K562 (cell line): ENCODE measurements around the gene HYAL1. TPM values are rescaled to one million over a fixed set of nuclear protein-coding genes. Genes with fewer than 3 reads are reported as not detected.

Experiments
- ATF1 ChIP-seq, 2 experiments: fragments of 450-650 bp in 1 of 2; IDR thresholded peaks; 2 replicates each; pipeline ENCODE4 v1.6.1; 2016; ENCODE audit warnings: missing compliant biosample characterization in 1 of 2, missing genetic modification characterization in 1 of 2
- CBX1 ChIP-seq: sonication (generic); IDR thresholded peaks from 2 replicates; pipeline ENCODE4 v1.6.1; 2016; ENCODE audit warnings: antibody characterized with exemption, low read depth, mild to moderate bottlenecking
- CCNT2 ChIP-seq: IDR thresholded peaks from 2 replicates; pipeline ENCODE4 v1.6.1; 2011; ENCODE audit warnings: borderline replicate concordance, low read depth, mild to moderate bottlenecking, moderate library complexity, mixed read lengths, low read length; ENCODE audit not compliant: insufficient read length; ENCODE audit errors: extremely low read depth
- HNRNPL ChIP-seq: fragments of 200-400 bp; formaldehyde crosslinking; IDR thresholded peaks from 2 replicates; pipeline ENCODE4 v1.6.1; 2017; ENCODE audit warnings: low read depth, mild to moderate bottlenecking, low read length
- JUND ChIP-seq, 2 experiments: IDR thresholded peaks; 2 replicates in 1 of 2; 3 replicates in 1 of 2; pipeline ENCODE4 v1.6.1; 2011; ENCODE audit warnings: borderline replicate concordance in 2 of 2, low read depth in 2 of 2, low read length in 2 of 2, improper control_type of control experiment in 1 of 2, missing biosample characterization in 1 of 2, missing genetic modification characterization in 1 of 2, missing genetic modification reagents in 1 of 2
- KLF6 ChIP-seq: fragments of 250-450 bp; sonication (Bioruptor Pico); IDR thresholded peaks from 2 replicates; pipeline ENCODE4 v1.4.0; 2020; ENCODE audit warnings: mild to moderate bottlenecking, moderate library complexity, borderline replicate concordance
- POLR2G ChIP-seq: fragments of 200-400 bp; formaldehyde crosslinking; IDR thresholded peaks from 2 replicates; pipeline ENCODE4 v1.6.1; 2017; ENCODE audit warnings: low read depth, mild to moderate bottlenecking, antibody characterized with exemption, low read length, moderate library complexity
- TFE3 ChIP-seq: fragments of 450-650 bp; formaldehyde crosslinking; IDR thresholded peaks from 2 replicates; pipeline ENCODE4 v1.4.0; 2020; ENCODE audit warnings: mild to moderate bottlenecking, mixed read lengths
- TRIM24 ChIP-seq, 2 experiments: fragments of 450-650 bp; IDR thresholded peaks; 2 replicates each; pipeline ENCODE4 v1.6.1; 2016
- ZBTB40 ChIP-seq, 2 experiments: fragments of 450-650 bp in 1 of 2; sonication (generic) in 1 of 2; formaldehyde crosslinking in 1 of 2; IDR thresholded peaks; 2 replicates each; pipeline versions ENCODE4 v1.7.1 to v1.9.0; 2016 to 2022; ENCODE audit warnings: inconsistent platforms in 1 of 2, mild to moderate bottlenecking in 1 of 2, missing genetic modification reagents in 1 of 2
- ZNF740 ChIP-seq, 3 experiments: fragments of 200-800 bp in 1 of 3; sonication (Bioruptor generic) in 1 of 3; sonication (generic) in 1 of 3; formaldehyde crosslinking in 1 of 3; IDR thresholded peaks; 2 replicates each; pipeline versions ENCODE4 v1.6.1 to v1.8.0; 2016 to 2022; ENCODE audit warnings: mild to moderate bottlenecking in 2 of 3, missing compliant biosample characterization in 2 of 3, missing genetic modification characterization in 2 of 3, missing genetic modification reagents in 1 of 3
- ZSCAN32 ChIP-seq: fragments of 450-650 bp; formaldehyde crosslinking; IDR thresholded peaks from 2 replicates; pipeline ENCODE4 v1.4.0; 2020; ENCODE audit warnings: mild to moderate bottlenecking, moderate library complexity
- polyA plus RNA-seq, 8 experiments: library from polyadenylated mRNA; depleted of rRNA in 4 of 8; stranded (reverse) in 5 of 8; unstranded in 3 of 8; fragments of >200 nt; fragmentation: Nextera tagmentation in 2 of 8; fragmentation: Illumina TruSeq in 1 of 8; extraction: Ambion mirVana in 2 of 8; extraction: Trizol in 1 of 8; gene quantifications; 2 replicates each; pipeline versions ENCODE4 v1.2.1 to v1.2.3, GENCODE V29; 2011 to 2014; ENCODE audit warnings: inconsistent platforms in 1 of 8, missing spikeins in 1 of 8
- total RNA-seq, 7 experiments: library from RNA; depleted of rRNA in 6 of 7; stranded (reverse); fragments of >200 nt in 6 of 7; fragmentation: Illumina TruSeq in 2 of 7; extraction: Trizol in 2 of 7; gene quantifications; 2 replicates each; pipeline versions ENCODE4 v1.2.1 to v1.2.3, GENCODE V29; 2011 to 2021; ENCODE audit warnings: low replicate concordance in 1 of 7

HYAL1 gene
- total and polyA plus RNA-seq, 9 of the 15 experiments (the other 6 are each of a cell fraction or from before 2014, with no cell fraction given) = 1.4 to 8.5 (median 4.7) TPM

- TF ChIP-seq JUND (IDR thresholded peaks at IDR 0.05; ENCODE audit: borderline replicate concordance, low read depth, low read length) = no peak
- no peak for TF ChIP-seq JUND (tag; IDR thresholded peaks at IDR 0.05; ENCODE audit: borderline replicate concordance, low read depth, low read length)
- TF ChIP-seq ZBTB40 (IDR thresholded peaks at IDR 0.05) = 0 out of 2 replicates have a peak, but pooled peaks have one; percentile 44
- no peak for TF ChIP-seq ZBTB40 (CRISPR knock-in tag; IDR thresholded peaks at IDR 0.05)
- peak; percentile 78 for TF ChIP-seq ZNF740 (CRISPR knock-in tag; IDR thresholded peaks at IDR 0.05)
- no peak for TF ChIP-seq ZNF740 (tag; IDR thresholded peaks at IDR 0.05)
- peak; percentile 41 for TF ChIP-seq CCNT2
- TF ChIP-seq KLF6 (CRISPR knock-in tag) = no peak
- peak; percentile 88 for TF ChIP-seq POLR2G
- 0 out of 2 replicates have a peak, but pooled peaks have one; percentile 22 for TF ChIP-seq HNRNPL
- no peak for TF ChIP-seq TRIM24 (IDR thresholded peaks at IDR 0.05)
- no peak for TF ChIP-seq ZSCAN32 (CRISPR knock-in tag)
- no peak for TF ChIP-seq TFE3 (CRISPR knock-in tag)
- TF ChIP-seq ATF1 (CRISPR knock-in tag; IDR thresholded peaks at IDR 0.05) = no peak
- 0 out of 2 replicates have a peak, but pooled peaks have one; percentile 30 for TF ChIP-seq ATF1 (tag; IDR thresholded peaks at IDR 0.05)
- TF ChIP-seq CBX1 = 0 out of 2 replicates have a peak, but pooled peaks have one; percentile 27
These were observed 37.3 kb upstream of the HYAL1 start, which contains the start of gene RASSF1 (continued) for GRCh38 chr3:50340448-50341329.
